ENCODE measurements around the gene GNAL.

Gene GNAL

GRCh38 chr18:11798271-11798670 lies 109.2 kb downstream of the GNAL start:
- DNase-seq (ENCODE audit: extremely low read depth, low read depth) = no peak
- TF ChIP-seq CTCF (IDR thresholded peaks at IDR 0.05; ENCODE audit: low read depth, low read length) = no peak

GRCh38 chr18:11799066-11799465 lies 110.0 kb downstream of the GNAL start:
- TF ChIP-seq CTCF (IDR thresholded peaks at IDR 0.05; ENCODE audit: low read depth, low read length) = no peak
- no peak for DNase-seq (ENCODE audit: extremely low read depth, low read depth)

- TF ChIP-seq CTCF (IDR thresholded peaks at IDR 0.05; ENCODE audit: low read depth, low read length) = no peak
- no peak for DNase-seq (ENCODE audit: extremely low read depth, low read depth)
Measured at GRCh38 chr18:11800566-11801334, 111.7 kb downstream of the GNAL start.

DNA sequence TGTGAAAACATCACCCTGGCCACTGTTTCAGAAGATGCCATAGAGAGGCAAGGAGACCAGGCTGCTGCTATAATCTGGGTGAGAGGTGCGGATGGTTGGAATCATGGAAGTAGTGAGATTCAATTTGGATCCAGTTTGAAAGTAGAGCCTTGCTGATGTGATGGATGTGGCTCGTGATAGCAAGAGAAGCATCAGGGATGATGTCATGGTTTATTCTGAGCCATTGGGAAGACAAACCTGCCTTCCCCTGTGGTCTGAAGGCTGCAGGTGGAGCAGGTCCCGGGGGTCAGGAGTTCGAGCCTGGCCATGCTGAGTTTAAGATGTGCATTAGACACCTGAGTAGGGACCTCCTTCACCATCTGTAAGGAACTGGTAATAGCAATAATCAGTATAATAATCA lies 112.5 kb downstream of the GNAL start:
- DNase-seq (ENCODE audit: extremely low read depth, low read depth) = no peak
- TF ChIP-seq CTCF (IDR thresholded peaks at IDR 0.05; ENCODE audit: low read depth, low read length) = no peak

GRCh38 chr18:11802158-11802557 lies 113.1 kb downstream of the GNAL start:
- TF ChIP-seq CTCF (IDR thresholded peaks at IDR 0.05; ENCODE audit: low read depth, low read length) = no peak
- DNase-seq (ENCODE audit: extremely low read depth, low read depth) = no peak

DNA sequence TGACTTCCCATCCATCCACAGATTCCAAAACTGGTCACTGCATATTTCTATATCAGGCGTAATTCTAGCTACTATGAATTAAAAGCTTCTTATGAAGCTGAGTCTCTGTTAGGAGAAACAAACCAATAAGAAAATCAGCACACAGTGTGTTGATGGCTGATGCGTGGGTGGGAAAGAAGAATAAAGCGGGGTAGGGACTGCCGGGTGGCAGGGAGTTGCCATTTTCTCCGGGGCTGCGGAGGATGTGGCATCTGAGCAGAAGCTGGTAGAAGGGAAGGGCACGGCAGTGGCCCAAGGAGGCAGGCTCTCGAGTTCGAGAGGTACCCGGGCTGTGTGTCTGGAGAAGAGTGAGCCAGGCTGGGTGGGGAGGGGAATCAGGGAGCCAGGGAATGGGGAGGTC lies 113.5 kb downstream of the GNAL start:
- DNase-seq (ENCODE audit: extremely low read depth, low read depth) = no peak
- TF ChIP-seq CTCF (IDR thresholded peaks at IDR 0.05; ENCODE audit: low read depth, low read length) = no peak

DNA sequence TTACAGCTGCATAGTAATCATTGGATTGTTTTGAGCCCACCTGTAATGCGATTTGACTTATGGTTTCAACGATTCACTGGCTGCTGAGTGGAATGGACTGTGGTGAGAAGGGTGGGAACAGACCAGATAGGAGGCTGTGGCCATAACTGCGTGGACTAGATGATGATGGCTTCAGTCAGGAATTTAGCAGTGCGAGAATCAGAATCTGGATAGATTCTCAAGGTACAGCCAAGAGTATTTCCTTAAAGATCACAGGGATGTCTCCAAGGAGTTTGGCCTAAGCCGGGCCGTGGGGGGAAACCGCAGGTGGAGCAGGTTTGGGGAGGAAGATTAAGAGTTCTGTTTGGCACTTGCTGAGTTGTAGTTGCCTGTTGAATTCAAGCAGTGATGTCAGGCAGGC lies 118.2 kb downstream of the GNAL start:
- no peak for DNase-seq (ENCODE audit: extremely low read depth, low read depth)
- no peak for TF ChIP-seq CTCF (IDR thresholded peaks at IDR 0.05; ENCODE audit: low read depth, low read length)
